ENCODE data around the gene NDUFS7. TPM values are rescaled to one million over a fixed set of nuclear protein-coding genes. Genes with fewer than 3 reads are reported as not detected.

The NDUFS7 gene
- total RNA-seq, 1 donor from 2014 or later: 90.7 TPM

DNA sequence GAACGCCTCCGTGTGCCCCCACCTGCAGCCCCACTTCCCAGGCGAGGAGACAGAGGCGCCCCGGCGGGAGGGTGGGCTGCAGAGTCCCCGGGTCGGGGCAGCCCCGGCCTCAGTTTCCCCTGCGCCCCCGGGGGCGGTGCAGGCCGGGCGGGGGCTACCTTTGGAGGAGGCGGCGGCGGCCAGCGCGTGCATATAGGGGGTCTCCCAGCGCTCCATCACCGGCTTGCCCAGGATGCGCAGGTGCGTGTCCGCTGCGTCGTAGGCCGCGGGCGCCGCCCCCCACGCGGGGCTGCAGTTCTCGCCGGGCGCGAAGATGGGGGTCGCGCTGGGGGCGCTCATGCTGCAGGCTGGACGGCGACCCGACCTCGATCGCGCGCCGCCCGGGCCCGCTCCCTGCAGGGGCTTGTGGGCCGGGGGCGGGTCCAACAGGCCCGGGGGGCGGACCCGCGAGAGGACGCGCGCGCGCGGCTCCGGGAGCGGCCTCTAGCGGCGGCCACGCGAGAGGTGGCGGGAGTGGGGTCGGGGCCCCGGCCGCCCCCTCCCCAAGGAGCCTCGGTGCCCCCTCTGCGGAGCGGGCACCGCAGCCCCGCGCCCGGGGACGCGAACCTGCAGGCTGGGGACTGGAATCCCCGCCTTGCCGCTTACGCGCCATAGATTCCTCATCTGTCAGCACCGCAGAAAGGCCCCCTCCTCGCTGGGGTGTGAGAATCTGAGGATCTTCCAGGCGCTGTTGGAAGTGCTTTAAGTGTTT lies 17.6 kb downstream of the NDUFS7 start, which contains the start of gene GAMT:
Gene GAMT, minus strand, starts transcription at position 405 of the 751 bp plus-strand sequence. Its CDS starts 66 bp downstream, at position 339.
- DNase-seq: peak; percentile 80

DNA sequence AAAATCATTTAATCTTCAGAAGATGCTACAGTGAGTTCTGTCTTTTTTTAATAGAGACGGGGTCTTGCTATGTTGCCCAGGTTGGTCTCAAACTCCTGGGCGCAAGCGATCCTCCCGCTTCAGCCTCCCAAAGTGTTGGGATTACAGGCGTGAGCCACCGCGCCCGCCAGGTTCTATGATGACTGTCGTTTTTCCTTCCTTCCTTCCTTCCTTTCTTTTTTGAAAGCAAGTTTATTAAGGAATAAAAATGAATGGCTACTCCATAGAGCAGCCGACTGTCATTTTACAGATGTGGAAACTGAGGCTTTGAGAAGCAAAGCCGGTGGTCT lies 18.1 kb downstream of the NDUFS7 start:
- no peak for DNase-seq

DNA sequence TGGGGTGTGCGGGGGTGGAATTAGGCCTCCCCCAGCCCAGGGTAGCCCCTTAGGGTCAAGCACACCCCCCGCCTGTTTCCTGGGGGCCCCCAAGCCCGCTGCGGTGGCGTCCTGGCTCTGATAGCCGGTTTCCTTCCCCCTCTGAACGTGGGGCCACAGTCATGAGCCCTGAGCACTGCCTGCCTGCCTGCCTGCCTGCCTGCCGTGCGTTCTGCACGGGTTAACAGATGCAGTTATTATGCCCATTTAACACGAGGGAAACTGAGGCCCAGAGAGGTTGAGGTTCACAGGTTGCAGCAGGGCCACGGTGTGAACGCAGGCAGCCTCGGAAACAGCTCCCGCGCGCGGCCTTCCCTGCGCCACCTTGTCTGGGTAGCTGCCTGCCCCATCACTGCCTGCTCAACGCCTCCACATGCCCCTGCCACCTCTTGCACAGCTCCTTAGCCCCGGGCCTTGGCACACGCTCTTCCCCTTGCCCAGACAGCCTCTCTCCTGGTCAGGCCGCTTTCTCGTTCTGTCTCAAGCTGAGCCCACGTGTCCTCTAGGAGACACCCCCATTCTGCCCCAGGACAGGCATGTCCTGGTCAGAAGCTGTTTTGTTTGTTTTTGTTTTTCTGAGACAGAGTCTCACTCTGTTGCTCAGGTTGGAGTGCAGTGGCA lies 18.8 kb downstream of the NDUFS7 start:
- DNase-seq: no peak

DNA sequence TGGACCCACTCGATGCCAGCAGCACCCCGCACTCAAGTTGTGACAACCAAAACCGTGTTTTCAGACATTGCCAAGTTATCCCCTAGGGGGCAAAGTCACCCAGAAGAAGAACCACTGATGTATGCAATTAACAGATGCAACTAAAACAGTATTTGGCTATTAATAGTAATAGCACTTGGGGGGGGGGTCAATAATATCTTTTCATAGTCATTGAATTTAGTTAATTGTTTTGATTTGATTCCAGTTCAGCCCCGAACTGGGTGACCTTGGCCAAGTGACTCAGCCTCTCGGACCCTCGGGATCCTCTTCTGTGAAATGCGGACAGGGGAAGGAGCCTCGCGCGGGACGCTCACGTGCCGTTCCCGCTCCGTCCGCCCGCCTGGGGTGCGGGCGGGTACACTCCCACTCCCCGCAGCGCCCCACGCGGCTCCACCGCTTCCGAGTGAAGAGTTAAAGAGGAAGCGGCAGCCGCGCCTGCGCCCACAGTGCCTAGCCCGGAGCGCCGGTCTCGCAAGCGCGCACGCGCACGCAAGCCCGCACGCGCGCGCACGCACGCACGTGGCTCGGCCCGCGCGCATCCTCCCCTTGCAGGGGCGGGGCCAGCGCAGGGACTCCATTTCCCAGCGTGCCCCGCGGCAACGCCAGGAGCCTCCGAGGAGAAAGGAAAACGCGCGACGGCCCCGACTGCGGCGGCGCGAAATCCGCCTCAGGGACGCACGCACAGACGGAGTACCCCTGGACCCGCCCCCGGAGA lies 23.2 kb downstream of the NDUFS7 start:
- peak; percentile 100 for DNase-seq

DNA sequence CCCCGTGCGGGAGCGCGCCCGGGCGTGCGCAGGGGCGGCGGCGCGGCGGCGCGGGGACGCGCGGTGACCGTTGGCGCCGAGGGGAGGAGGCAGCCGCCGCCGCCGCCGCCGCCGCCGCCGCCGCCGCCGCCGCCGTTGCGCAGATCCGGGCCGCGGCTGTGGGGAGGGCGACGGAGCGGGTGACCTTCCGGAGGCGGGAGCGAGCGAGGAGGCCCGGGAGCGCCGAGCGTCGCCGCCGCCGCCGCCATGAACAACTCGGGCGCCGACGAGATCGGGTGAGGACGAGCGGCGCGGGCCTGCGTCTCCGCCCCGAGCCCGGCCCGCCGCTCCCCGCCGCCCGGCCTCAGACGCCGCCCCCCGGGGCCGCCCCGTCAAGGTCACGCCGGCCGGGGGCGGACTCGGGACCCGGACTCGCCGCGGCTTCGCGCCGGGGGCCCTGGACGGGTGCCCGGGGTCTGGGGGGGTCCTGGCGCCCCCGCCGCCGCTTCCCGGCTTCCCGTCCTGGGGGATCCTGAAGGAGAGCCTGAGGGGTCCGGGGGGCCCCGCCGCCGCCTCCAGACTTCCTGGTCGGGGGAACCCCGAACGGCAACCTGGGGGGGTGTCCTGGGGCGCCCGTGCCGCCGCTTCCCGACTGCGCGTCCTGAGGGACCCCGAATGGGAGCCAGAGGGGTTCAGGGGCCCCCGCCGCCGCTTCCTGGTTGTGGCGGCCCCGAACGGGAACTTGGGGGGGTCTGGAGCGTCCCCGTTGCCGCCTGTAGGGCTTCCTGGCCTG lies 24.0 kb downstream of the NDUFS7 start, which contains the start of gene DAZAP1:
Gene DAZAP1, plus strand, starts transcription at position 59 of the 772 bp plus-strand sequence. Its CDS starts 188 bp downstream, at position 247.
- DNase-seq: no peak

DNA sequence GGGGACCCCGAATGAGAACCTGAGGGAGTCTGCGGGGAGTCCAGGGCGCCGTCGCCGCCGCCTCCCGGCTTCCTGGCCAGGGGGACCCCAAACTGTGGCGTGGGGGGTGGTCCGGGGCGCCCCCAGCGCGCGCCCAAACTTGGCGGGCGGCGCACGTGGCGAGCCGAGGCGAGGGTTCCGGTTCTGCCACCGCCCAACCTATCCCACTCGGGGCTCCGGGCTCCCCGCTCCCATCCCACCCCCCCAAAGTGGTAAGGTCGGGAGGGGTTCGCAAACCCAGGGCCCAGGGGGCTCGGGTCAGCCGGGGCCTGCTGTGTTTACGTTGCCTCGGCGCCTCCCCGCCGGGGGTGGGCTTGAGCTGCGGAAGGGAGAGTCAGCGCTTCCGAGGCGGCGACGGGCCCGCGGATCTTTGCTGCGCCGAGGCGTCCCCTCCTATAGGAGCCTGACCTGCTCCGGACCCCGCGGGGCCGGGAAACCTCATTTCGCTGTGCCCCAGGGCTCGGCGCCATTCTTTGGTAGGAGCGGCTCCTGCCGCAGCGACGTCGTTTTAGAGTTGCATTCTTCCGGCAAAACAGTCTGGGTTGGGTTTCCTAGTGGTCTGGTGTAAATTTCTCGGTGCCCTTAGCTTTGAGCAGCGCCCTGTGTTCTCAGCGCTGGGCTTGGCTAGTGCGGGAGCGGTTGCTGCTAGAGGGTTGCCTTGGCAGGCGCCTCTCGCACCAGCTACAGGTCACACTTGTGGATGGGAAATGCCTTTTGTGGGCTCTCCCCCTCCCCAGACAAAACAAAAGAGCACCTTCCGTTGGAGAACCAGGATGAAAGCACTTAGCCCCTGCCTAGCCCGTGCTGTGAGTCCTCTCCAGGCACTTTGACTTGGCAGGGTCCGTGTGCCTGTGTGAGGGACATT lies 24.8 kb downstream of the NDUFS7 start:
- DNase-seq: peak; percentile 57

DNA sequence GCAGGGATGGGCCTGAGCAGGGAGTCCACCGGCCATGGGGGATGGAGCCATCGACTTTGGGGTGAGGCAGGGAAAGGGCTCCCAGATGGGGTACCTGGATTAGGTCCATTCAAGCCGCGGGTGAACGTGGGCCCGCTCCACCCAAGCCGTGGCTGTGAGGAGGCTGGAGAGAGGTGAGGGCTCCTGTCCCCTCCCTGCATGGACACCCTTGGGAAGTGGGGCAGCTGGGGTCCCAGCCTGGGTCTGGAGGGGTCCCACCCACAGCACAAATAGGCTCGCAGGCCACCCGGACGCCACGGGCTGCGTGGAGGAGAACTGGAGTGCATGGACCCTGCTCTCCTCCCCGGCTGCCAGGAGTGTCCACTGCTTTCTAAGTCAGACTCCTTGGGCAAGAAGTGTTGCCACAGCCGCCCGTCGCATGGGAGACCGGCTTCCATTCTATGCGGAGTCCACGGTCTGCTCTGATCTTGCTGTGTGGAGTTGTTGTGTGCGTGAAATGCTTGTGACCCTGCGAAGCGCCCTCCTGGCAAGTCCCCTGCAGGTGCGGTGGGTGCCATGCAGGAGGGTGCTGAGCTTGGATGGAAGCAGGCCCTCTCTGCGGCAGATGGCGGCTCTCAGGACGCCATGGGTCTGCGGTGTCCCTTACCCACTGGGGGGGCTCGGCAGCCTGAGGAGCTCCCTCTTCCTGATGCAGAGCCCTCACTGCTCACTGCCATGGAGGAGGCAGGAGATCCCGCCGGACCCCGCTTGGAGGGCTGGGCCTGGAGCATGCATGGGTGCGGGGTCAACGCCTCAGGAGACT lies 25.7 kb downstream of the NDUFS7 start:
- no peak for DNase-seq

DNA sequence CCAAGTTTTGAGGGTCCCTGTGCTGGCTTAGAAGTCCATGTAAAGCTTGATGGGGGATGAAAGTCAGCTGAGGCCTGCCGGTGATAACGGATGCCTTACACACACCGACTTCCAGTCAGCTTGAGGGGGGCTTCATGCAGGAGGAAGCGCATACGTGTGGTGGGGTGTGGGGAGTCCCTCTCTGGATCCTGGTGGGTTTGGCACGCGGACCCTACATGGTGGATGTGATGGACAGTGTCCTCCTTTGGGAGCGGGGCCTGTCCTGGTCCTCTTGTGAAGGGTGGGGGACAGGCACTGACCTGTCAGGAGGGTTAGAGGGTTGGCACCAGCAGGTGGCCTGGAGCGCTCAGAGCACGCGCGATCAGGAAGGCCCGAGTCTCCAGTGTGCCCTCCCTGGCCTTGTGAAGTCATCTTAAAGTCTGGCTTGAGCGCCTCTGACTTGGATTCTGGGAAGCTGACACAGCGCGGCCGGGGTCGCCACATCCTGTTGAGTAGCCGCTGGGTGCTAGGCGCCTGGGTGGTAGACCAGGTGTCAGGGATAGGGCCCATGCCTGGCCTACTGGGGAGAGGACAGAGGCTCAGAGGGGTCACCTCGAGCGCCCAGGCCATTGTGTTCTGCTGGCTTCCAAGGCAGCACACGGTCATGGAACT lies 26.6 kb downstream of the NDUFS7 start:
- no peak for DNase-seq

DNA sequence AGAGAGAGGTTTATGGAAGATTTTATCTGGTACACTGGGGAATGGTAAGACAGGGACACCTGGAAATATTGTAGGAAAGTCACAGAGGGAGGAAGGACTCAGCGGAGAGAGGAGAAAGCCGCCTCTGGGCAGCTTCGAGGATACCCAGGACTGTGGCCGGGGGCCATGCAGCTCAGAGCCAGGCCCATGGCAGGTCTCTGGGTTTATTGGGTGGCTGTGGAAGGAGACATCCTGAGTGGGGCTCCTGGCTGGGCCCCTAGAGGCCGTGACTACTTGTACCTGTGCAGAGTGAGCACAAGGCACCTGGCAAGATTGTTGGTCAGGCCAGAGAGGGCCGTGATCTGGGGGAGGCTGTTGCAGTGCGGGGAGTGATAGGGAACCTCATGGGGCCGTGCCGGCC lies 27.1 kb downstream of the NDUFS7 start:
- no peak for DNase-seq

DNA sequence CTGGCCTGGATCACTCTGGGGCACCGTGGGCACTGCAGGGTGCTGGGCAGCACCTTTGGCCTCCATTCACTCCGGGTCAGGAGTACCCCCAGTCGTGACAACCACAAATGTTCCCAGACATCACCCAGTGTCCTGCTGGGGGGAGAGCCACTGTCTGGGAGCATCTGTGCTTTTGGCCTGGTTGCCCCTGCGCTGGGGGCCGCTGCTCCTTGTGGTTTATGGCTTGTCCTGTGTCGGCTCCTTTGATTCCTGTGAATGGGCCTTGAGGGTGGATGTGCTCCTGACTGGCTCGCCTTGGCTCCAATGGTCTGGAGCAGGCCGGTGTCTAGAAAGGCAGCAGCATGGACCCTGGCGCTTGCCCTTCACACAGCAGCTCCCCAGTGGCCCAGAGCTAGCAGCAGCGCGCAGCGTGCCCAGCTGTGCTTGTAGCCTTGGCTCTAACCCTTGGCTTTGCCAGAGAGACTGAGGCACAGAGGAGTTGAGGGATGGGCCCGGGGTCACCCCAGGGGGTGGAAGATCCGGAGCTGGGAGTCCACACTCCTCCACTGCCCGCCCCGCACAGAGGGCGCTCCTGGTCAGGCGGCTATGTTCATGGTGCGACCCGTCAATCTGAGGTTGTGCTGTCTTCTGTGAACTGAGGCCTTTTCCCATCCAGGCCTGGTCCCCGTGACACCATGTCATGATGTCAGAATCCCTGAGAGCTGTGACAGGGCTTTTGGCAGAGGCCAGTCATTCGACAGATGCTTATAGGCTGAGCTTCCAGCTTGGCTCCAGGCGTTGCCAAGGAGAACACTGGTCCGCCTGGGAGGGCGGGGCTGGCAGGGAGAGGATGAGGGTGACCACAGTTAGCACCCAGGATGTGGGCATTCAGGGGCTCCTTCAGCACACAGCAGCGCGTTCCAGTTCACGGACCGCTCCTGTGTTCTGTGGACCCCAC lies 27.8 kb downstream of the NDUFS7 start:
- peak; percentile 67 for DNase-seq

DNA sequence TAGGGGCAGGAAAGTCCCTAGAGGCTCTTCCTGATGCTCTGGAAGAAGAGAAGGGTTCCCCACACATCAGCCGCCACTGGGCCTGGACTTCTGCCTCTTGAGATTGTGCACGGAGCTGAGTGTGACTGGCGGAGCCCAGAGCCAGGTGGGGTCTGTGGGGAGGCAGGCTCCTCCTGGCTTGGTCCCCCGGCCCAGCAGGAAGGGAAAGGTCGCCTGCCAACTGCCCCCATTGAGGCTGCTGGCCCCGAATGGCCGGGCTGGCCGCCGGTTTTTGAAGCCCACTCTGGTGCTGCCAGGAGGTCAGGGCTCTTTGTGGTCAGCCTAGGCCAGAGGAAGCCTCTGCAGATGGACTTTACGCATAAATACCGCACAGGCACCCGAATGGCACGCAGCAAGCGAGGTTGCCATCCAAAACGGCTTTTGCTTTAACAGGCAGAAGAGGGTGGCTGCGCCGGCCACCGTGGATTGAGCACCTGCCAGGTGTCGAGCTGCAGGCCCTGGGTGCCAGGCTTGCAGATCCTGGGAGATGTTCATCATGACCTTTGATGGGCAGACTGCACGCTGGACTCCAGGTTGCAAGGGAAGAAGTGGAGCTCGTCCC lies 28.7 kb downstream of the NDUFS7 start:
- DNase-seq: no peak

DNA sequence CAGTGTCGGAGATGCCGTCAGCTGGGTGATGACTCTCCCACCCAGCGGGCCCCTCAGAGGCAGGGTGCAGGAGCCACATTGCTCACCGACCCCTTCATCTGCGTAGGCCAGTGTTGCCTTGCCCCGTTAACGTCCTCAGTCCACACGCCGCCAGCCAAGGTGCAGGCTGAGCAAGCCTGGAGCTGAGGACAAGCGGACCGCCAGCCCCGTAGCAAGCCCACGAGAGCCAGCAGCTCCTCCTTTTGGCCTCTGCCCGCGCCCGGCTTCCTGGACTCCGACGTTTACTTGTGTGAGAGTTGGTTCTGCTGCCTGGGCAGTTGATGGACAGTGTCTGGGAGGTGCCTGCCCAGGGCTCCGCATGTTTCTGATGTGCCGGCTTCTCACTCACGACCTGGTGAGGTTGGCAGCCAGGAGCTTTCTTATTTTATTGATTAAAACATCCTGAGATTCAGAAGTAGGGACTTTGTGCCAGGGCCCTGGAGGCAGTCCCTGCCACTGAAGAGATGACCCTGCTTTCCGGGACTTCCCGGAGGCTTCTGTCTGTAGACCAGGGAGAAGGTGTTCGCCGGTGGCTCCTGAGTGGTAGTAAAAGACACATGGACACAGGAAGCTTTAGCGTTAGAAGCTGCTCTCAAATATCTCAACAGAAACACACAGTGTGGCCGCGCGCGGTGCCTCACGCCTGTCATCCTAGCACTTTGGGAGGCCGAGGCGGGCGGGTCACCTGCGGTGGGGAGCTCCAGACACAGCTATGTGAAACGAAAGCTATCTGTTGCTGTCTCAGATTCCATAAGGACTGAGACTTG lies 29.5 kb downstream of the NDUFS7 start:
- DNase-seq: no peak

DNA sequence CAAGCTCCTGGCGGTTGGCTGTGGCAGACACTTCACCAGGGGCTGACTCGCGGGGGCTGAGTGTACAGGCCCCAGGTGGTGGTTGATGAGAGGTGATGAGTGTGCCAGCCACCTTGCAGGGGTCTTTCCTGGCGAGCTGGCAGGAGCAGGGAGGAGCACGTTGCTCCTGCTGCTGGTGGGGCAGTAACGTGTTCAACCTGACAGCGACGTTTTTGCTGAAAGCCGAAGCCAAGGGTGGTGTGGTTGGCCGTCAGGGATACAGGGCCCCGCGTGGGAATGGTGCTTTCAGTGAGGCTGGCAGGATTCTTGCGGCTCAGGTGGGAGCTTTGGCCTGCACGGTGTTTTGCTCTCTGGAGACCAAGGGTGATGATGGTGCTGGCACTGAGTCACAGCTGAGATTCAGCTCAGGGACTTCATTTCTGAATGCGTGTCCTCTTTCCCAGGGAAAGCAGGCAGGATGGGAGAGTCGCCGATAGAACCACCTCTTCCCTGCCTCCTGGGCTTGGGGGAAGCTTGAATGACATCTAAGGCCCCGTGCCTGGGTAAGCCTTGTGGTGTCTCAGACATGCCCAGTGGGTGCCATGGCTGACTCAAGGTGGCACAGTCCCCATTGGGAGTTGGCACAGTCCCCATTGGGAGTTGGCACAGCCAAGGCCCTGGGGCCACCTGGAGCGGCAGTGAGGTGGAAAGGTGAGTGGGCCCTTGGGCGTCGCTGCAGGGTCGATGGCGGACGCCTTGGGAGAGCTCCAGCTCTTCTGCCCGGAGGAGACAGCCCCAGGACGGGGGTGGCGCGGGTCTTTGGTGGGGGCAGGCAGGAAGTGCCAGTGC lies 32.5 kb downstream of the NDUFS7 start:
- DNase-seq: no peak

DNA sequence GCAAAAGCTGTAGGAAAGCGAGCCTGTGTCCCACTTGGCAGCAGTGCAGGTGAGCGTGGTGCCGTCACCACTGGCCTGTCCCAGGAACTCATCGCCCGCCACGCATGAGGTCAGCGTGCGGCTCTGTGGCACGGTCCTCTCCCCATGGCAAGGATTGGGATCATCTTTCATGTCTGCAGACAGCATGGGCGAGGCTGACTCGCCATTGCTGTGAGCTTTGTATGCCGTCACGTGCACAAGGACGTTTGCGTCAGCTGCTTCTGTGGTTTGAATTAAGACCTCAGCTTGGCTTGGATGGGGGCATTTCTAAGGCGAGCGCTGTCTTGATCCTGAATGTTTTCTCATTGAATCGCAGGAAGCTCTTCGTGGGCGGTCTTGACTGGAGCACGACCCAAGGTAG lies 33.4 kb downstream of the NDUFS7 start:
- no peak for DNase-seq

DNA sequence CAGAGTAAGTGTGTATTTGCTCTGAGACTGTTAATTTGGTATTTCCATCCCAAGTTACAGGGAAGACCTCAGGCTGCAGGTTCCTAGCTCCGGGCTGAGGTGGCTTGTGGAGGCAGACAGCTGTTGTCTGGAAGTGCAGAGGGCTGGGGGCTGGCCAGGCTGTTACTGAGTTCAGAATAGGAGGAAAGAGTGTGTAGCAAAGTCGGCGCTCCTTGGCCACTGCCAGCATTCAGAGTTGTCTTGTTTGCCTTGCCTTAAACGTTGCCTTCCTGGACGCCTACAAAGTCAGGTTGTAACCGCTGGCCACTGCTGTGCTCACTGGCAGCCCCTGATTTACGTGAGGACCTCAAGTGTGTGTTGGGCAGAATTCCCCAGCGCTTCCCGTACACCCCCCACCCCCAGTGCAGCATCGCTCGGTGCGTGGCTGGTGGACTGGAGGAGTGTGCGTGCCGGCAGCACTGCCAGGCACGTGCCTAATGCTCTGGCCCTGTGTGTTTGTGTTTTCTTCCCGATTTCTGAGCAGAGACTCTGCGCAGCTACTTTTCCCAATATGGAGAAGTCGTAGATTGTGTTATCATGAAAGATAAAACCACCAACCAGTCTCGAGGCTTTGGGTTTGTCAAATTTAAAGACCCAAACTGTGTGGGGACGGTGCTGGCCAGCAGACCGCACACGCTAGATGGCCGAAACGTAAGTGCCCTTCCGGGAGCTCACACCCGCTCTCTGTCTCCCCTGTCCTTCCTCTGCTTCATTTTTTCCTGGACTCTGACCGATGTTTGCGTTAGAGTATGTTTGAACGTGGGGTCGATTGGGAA lies 34.2 kb downstream of the NDUFS7 start:
- no peak for DNase-seq

DNA sequence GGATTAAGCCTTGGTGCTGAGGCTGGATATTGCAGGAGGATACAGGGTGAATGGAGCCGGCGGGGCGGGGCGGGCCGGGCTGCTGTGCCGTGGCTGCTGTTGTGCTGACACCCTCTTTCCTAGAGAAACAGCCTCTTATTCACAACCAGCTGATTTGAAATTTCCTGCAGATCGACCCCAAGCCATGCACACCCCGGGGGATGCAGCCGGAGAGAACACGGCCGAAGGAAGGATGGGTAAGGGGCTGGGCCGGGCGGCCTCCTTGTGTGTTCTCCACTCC lies 34.7 kb downstream of the NDUFS7 start:
- no peak for DNase-seq
